Measurements from ENCODE around the gene NOL4L.

Gene NOL4L, protein sequence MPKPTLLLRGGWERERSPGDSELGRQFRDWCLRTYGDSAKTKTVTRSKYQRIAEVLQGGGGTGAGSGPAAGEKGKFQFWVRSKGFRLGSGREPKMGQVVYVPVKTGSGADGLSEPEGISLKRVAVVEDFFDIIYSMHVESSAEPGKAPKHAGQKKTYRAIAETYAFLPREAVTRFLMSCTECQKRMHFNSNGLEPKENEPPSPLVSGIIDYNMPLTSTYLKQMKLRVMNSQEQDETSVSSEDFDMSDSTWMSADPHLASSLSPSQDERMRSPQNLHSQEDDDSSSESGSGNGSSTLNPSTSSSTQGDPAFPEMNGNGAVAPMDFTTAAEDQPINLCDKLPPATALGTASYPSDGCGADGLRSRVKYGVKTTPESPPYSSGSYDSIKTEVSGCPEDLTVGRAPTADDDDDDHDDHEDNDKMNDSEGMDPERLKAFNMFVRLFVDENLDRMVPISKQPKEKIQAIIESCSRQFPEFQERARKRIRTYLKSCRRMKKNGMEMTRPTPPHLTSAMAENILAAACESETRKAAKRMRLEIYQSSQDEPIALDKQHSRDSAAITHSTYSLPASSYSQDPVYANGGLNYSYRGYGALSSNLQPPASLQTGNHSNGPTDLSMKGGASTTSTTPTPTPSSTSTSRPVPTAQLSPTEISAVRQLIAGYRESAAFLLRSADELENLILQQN

GRCh38 chr20:32585011-32585585 is at the start of gene NOL4L:
TSS of gene NOL4L (minus strand) at chr20:32585333. CDS start at chr20:32584890, 443 bp downstream.
- DNase-seq: peak; percentile 26

DNA sequence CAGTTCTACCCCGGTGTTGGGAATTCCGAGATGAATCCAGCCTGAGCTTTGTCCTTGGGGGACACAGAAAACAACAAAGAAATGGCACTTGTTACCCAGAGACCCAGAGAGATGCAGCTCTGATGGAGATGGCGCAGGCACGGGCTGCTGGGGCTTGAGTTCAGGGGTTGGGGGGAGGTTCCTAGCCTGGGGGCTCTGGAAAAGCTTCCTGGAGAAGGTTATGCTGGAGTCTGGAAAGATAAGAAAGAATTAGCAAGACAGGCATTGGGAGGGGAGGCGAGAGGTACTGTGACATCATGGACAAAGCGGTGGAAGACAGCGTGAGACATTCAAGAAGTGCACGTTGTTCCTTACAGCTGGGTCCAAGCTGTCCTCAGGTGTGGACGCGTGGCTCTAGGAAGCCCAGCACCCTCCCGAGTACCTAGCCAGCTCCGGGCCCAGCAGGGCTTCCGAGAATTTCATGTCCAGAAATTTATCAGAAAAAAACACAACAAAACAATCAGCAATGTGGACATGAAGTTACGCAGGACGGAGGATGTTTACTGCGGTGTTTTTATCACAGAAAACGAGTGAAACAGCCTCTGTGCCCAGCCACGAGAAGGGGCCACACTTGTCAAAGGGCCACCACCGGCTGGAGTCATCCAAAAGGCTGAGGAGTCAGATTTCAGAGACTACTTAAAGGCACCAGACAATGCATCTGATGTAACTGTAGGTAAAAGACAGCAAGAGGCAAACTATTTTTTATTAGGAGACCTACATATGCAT is 49.1 kb upstream of the NOL4L start:
- DNase-seq: no peak

DNA sequence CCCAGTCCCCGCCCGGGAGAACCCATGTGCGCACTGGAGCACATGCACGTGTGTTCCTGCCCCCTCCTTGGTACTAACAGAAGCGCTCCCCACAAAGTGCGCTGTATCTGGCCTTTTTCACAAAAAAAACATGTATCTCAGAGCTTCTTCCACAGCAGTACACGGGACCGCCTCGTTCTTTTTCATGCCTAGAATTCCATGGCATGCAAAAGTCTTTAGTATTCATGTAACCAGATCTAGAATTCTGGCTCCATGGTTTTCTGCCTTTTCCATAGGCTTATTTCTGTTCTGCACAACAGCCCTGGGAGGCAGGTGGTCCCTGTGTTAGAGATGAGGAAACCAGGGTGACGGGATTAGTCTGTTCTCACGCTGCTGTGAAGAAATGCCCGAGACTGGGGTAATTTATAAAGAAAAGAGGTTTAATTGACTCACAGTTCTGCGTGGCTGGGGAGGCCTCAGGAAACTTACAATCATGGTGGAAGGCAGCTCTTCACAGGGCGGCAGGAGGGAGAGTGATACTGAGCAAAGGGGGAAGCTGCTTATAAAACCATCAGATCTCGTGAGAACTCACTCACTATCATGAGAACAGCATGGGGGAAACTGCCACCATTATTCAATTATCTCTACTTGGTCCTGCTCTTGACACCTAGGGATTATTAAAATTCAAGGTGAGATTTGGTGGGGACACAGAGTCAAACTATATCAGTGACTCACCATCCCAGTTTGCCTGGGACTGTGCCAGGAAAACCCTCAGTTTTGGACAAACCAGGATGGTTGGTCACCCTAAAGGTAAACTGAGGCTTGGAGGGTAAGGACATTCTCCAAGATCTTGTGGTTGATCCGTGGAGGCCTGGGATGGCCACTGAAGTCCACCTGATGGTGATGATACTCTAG is 47.6 kb upstream of the NOL4L start:
- DNase-seq: no peak

DNA sequence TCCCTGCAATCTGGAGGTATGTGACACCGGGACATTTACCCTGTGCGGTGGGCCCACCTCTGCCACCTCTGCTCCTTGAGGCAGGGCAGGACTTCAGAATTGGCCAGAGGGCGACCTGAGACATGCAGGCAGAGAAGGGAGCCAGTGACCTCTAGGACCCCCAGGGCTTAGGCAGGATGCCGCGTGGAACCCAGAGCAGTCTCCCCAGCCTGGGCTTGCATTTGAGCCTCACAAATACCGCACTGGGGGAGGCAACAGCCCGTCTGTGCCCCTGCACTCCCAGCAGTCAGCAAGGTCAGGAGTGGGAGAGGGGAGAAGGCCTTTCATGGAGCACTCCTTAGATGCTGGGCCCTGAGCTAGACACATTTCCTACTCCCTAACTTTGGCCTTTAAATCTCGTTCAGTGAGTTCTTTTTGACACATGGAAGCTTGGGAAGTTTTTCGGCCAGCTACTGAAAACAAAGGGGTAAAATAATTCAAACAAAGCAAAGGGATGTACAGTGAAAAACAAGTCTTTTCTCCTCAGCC is 46.9 kb upstream of the NOL4L start:
- DNase-seq: no peak

DNA sequence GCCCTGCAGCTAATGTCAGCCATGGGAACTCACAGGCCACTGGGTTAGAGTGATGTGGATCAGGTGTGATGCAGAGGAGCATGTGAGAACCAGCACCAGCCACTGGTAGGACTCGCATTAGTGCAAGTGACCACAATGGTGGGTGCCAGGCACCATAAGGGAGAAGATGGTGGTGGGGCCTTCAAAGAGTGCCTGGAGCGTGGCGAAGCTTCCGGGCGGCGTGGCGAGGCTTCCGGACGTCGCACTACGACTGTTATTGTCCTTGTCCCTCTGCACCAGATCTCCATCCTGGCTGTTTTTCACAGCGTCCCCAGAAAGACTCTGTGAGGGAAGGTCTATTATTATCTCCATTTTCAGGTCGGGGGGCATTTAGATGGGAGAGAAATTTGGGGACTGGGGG is 44.7 kb upstream of the NOL4L start:
- DNase-seq: no peak

DNA sequence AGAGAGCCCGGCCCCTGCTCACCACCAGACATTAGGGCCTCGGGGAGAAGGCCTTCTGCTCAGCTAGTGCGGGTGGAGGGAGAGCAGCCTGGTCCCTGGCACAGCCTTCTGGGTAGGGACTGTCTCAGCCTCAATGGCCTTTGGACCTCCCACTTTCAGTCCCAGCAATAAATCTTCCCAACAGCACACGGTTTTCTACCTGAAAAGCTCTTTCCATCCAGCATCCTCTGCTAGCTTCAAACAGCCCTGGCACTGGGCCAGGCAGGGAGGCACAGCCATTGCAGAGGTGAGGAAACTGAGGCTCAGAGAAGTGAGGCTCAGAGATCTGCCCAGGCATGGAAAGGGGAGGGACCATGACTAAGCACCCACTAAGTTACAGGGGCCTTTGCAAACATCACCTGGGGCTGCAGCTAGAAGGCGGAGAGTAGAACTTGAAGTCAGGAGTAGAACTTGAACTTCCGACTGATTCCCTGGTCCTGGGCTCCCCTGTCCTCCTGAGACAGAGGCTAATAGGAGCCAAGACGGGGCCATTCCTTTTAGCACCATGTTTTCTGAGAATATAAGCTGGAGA is 43.9 kb upstream of the NOL4L start:
- DNase-seq: no peak

DNA sequence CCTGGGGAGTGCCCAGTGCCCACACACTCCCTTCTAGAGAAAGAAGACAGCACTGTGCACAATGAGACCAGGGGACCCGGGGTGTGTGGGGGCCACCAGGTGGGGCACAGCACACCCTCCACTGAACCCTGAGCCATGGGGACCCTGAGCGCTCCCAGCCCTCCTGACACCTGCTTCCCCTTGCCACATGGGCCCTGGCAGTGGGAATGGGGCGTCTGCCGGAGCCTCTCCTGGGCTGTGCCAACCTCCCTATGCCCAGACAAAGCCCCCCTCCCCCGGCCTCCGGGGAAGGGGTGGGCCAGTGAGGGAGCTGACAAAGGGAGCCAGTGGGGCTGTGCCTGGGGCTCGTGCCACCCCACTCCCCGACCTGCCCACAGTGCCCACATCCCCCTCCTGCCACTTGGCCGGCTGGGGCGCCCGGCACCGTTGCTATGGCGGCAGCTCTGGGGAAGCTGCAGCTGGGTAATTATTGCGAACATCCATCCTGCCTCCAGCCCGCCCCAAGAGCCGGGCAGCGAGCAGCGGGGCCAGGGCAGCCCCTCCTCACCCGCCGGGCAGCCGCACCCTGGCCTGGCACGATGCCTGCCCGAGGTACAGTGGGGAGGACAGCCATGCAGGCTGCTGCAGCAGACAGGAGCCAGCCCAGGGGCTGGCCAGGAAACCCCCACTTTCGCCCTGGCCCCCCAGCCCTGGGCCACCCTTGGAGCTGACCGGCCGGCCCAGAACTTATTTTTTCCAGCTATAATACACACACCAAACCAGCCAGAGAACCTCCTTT is 41.9 kb upstream of the NOL4L start:
- DNase-seq: no peak

DNA sequence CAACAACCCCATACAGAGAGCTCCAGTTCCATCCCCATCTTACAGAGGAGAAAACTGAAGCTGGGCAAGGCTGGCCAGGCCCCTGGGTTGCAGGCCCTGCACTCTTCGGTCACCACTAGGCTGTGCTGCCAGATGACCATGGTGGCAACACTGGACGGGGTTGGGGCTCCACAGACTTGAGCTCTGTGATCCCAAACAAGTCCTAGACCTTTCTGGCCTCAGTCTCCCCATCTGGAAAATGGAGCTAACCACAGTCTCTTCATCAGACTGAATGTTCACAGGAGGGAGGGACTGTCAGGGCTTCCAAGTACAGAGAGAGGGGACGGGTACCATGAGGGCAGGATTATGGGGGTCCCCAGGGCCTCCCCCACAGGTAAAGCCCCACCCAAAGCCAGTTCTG is 41.3 kb upstream of the NOL4L start:
- DNase-seq: no peak

- DNase-seq: no peak
Measured at GRCh38 chr20:32625996-32626395, 40.9 kb upstream of the NOL4L start.

GRCh38 chr20:32624687-32625345 is 39.7 kb upstream of the NOL4L start:
- DNase-seq: no peak

DNA sequence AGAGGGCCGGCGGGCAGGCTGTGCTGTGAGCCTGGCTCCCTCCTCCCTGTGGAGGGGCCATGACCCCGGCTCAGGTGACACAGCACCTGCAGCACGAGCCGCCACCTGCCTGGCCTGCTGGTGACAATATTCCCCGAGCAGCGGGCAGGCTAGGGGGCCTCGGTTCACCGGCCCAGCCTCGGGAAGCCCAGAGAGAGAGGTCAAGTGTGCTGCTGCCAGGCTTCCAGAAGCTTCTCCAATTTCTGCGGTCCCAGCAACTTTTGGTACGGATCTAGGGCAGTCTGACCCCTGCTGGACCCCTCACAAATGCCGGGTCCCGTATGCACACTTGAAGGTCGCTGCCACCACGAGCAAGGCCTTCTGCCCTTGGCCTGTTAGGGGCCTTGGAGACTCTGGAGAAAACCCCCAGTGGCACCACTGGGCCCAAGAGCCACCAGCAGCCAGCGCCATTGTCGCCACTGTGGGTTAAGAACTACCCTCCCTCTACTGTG is 38.6 kb upstream of the NOL4L start:
- no peak for DNase-seq

DNA sequence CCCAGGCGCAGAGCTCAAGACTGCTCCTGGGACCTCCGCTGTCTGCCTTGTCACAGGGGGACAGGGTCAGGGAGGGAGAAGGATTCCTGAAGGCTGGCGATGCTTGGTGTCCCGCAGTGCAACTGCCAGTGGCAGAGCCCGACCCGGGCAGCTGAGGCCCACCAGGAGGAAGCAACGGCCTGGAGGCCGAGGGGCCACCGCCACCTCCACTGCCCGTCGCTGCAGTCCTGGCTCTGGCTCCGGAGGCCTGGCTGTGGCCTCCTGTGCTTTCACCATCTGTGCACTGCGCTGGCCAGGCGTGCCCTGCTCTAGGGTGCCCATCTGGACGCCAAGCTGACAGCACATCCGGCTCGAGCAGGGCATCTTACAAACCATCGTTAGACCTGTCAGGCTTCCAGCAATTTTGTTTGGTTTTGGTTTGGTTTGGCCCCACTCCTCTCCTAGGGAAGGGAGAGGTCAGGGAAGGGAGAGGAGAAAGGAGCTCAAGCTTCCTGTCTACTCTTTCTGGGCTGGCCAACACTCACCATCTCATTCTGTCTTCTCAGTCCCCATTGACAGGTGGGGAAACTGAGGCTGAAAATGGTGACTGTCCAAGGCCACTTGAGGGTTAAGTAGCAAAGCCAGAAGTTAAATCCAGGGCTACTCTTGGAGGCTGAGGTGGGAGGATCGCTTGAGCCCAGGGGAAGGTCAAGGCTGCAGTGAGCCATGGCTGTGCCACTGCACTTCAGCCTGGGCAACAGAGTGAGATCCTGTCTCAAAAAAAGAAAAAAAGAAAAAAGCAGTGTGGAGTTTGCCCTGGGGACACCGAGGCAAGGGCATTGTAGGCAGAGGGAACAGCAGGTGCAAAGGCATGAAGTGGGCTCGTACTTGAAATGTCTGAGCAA is 37.7 kb upstream of the NOL4L start:
- DNase-seq: no peak

- no peak for DNase-seq
Measured at GRCh38 chr20:32621891-32622584, 36.9 kb upstream of the NOL4L start.

GRCh38 chr20:32621071-32621890 is 36.1 kb upstream of the NOL4L start:
- DNase-seq: no peak

DNA sequence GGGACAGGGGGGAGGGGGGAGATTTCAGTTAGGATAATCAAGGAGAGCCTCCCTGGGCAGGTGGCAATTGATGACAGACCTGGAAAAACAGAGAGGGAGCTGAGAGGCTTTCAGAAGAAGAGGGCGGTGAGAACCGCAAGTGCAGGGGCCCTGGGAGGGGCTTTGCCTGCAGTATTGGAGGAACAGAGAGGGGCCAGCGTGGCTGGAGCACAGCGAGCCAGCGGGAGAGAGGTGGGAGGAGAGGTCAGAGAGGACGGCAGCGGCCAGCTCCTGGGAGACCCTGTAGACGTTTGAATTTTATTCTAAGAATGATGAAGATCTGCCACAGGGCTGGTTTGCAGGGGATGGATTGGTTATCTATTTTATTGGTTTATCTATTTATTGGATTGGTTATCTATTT is 34.5 kb upstream of the NOL4L start:
- no peak for DNase-seq

- DNase-seq: no peak
Measured at GRCh38 chr20:32614772-32615171, 29.6 kb upstream of the NOL4L start.

DNA sequence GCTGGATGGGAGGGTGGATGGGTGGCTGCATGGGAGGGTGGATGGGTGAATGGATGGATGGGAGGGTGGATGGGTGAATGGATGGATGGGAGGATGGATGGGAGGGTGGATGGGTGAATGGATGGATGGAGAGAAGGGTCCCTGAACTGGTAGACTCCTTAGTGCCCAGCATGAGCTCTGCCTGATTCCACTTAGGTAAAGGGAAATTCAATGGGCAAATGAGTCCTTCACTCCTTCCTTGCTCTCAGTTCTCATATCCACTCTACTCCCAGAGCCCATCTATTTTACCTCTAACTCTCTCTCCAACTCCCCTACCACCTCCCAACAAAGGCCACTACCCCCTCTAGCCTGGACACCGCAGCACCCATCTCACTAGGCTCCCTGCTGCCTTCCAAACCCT is 29.2 kb upstream of the NOL4L start:
- DNase-seq: no peak
